ENCODE data around the gene NUDT16. TPM values are rescaled to one million over a fixed set of nuclear protein-coding genes. Genes with fewer than 3 reads are reported as not detected.

NUDT16 gene
- total RNA-seq = 10 to 100 TPM; 31.7 to 45.9 (median 39.9) TPM
- long read RNA-seq, donor 1, full-length matches to known transcripts = 15 of 24 reads
- long read RNA-seq, donor 1, partial matches to known transcripts = 3 of 24 reads
- long read RNA-seq, donor 1, other reads (novel, unspliced or antisense) = 6 of 24 reads
- long read RNA-seq, donor 2, full-length matches to known transcripts = 36 of 47 reads
- long read RNA-seq, donor 2, partial matches to known transcripts = 6 of 47 reads
- long read RNA-seq, donor 2, other reads (novel, unspliced or antisense) = 5 of 47 reads

GRCh38 chr3:131381445-131382291 lies at the start of gene NUDT16:
NUDT16 (plus strand) TSS chr3:131381774; CDS start chr3:131381805, 31 bp downstream.
- ATAC-seq (peak; percentile 95), DNase-seq (peak; percentile 99 to 100 (median 100))
- no peaks in the 10 kb centered on the region for H3K36me3 ChIP-seq (ENCODE audit: low read depth)
- intact Hi-C loops (cut with DNase I, micrococcal nuclease) = loop anchor here in 1 of 2 donors (10.0 kb wide), 1 partner anchor 123 kb away; the partner anchor contains the start of gene MRPL3
- TF ChIP-seq CTCF (IDR thresholded peaks at IDR 0.05) = no peak
- H3K4me1 ChIP-seq (ENCODE audit: low read depth) = peaks cover 25% of the 10 kb centered on the region
- H3K4me3 ChIP-seq = peak within 1 kb of the TSS; percentile 65
- no peaks in the 10 kb centered on the region for H3K9me3 ChIP-seq

- DNase-seq (no peak), ATAC-seq (no peak)
- Histone ChIP-seq H3K36me3 (ENCODE audit: low read depth) (no peaks in the 10 kb centered on the region), H3K9me3 (peaks cover 4% of the 10 kb centered on the region), H3K4me1 (ENCODE audit: low read depth) (no peaks in the 10 kb centered on the region), H3K4me3 (no peak overlapping the region)
- intact Hi-C loops (cut with DNase I, micrococcal nuclease) = no loop called here
- no peak for TF ChIP-seq CTCF (IDR thresholded peaks at IDR 0.05)
Observed at GRCh38 chr3:131338948-131339640, 42.5 kb upstream of the NUDT16 start.

- no peak for TF ChIP-seq CTCF (IDR thresholded peaks at IDR 0.05)
- Histone ChIP-seq H3K9me3 (peaks cover 4% of the 10 kb centered on the region), H3K36me3 (ENCODE audit: low read depth) (no peaks in the 10 kb centered on the region), H3K4me3 (no peak overlapping the region), H3K4me1 (ENCODE audit: low read depth) (no peaks in the 10 kb centered on the region)
- DNase-seq (no peak), ATAC-seq (no peak)
- intact Hi-C loops (cut with DNase I, micrococcal nuclease) = no loop called here
Observed at GRCh38 chr3:131341761-131342160, 39.8 kb upstream of the NUDT16 start.

GRCh38 chr3:131348911-131349310 lies 32.7 kb upstream of the NUDT16 start:
- no peak for TF ChIP-seq CTCF (IDR thresholded peaks at IDR 0.05)
- intact Hi-C loops (cut with DNase I, micrococcal nuclease) = no loop called here
- Histone ChIP-seq H3K36me3 (ENCODE audit: low read depth) (no peaks in the 10 kb centered on the region), H3K4me3 (no peak overlapping the region), H3K9me3 (no peaks in the 10 kb centered on the region), H3K4me1 (ENCODE audit: low read depth) (no peaks in the 10 kb centered on the region)
- DNase-seq = no peak
- ATAC-seq = no peak

- H3K36me3 ChIP-seq (ENCODE audit: low read depth) = no peaks in the 10 kb centered on the region
- ATAC-seq (no peak), DNase-seq (no peak)
- H3K4me1 ChIP-seq (ENCODE audit: low read depth) = no peaks in the 10 kb centered on the region
- no peaks in the 10 kb centered on the region for H3K9me3 ChIP-seq
- H3K4me3 ChIP-seq = no peak overlapping the region
- intact Hi-C loops (cut with DNase I, micrococcal nuclease) = no loop called here
- no peak for TF ChIP-seq CTCF (IDR thresholded peaks at IDR 0.05)
Observed at GRCh38 chr3:131349454-131349853, 32.1 kb upstream of the NUDT16 start.

Data from mucosa of descending colon (tissue), 3 donors.